SJSA1 (cell line): ENCODE results near the gene MUC5B. TPM values are rescaled to one million over a fixed set of nuclear protein-coding genes. Genes with fewer than 3 reads are reported as not detected.
"Not testable (repeated sequence)": the region's sequence is repeated elsewhere in the genome, so short reads cannot be mapped to it uniquely, and the experiment has no call there.

Source experiments
- DNase-seq, 2 experiments: peaks; one replicate each; pipeline ENCODE4 v3.0.0-alpha.2; 2015 to 2020; ENCODE audit warnings: low spot score in 2 of 2, low read depth in 1 of 2
- H3K27ac ChIP-seq: fragments of 250-450 bp; sonication (Bioruptor Pico); 2 replicates; pipeline ENCODE4 v1.5.1; 2020; ENCODE audit warnings: mild to moderate bottlenecking, moderate library complexity
- H3K27me3 ChIP-seq: fragments of 250-450 bp; sonication (Bioruptor Pico); replicated peaks from 2 replicates; pipeline ENCODE4 v1.5.1; 2020; ENCODE audit warnings: mild to moderate bottlenecking, moderate library complexity
- H3K36me3 ChIP-seq: fragments of 250-450 bp; sonication (Bioruptor Pico); 2 replicates; pipeline ENCODE4 v1.5.1; 2020; ENCODE audit warnings: mild to moderate bottlenecking
- H3K4me1 ChIP-seq: fragments of 250-450 bp; sonication (Bioruptor Pico); replicated peaks from 2 replicates; pipeline ENCODE4 v1.6.1; 2021; ENCODE audit warnings: mild to moderate bottlenecking
- H3K4me3 ChIP-seq: fragments of 250-450 bp; sonication (Bioruptor Pico); 2 replicates; pipeline ENCODE4 v1.5.1; 2020; ENCODE audit warnings: mild to moderate bottlenecking
- H3K9me3 ChIP-seq: fragments of 250-450 bp; sonication (Bioruptor Pico); replicated peaks from 2 replicates; pipeline ENCODE4 v1.5.1; 2020; ENCODE audit warnings: mild to moderate bottlenecking
- total RNA-seq: library from RNA; depleted of rRNA; stranded (reverse); fragments of >200 nt; shearing (Covaris generic); gene quantifications from 2 replicates; pipeline ENCODE4 v1.2.3, GENCODE V29; 2014; rRNA removed

MUC5B gene, protein sequence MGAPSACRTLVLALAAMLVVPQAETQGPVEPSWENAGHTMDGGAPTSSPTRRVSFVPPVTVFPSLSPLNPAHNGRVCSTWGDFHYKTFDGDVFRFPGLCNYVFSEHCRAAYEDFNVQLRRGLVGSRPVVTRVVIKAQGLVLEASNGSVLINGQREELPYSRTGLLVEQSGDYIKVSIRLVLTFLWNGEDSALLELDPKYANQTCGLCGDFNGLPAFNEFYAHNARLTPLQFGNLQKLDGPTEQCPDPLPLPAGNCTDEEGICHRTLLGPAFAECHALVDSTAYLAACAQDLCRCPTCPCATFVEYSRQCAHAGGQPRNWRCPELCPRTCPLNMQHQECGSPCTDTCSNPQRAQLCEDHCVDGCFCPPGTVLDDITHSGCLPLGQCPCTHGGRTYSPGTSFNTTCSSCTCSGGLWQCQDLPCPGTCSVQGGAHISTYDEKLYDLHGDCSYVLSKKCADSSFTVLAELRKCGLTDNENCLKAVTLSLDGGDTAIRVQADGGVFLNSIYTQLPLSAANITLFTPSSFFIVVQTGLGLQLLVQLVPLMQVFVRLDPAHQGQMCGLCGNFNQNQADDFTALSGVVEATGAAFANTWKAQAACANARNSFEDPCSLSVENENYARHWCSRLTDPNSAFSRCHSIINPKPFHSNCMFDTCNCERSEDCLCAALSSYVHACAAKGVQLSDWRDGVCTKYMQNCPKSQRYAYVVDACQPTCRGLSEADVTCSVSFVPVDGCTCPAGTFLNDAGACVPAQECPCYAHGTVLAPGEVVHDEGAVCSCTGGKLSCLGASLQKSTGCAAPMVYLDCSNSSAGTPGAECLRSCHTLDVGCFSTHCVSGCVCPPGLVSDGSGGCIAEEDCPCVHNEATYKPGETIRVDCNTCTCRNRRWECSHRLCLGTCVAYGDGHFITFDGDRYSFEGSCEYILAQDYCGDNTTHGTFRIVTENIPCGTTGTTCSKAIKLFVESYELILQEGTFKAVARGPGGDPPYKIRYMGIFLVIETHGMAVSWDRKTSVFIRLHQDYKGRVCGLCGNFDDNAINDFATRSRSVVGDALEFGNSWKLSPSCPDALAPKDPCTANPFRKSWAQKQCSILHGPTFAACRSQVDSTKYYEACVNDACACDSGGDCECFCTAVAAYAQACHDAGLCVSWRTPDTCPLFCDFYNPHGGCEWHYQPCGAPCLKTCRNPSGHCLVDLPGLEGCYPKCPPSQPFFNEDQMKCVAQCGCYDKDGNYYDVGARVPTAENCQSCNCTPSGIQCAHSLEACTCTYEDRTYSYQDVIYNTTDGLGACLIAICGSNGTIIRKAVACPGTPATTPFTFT (N-terminal part only)
- total RNA-seq = not detected in 2 replicates

GRCh38 chr11:1222491-1223345 lies at the start of gene MUC5B:
Gene MUC5B, plus strand, starts transcription at chr11:1223066. Its CDS starts 58 bp downstream, at chr11:1223124.
- DNase-seq = no peak
- Histone ChIP-seq H3K27me3 (0 out of 2 replicates have a peak, but pooled peaks cover 6% of the 10 kb centered on the region), H3K36me3 (no peaks in the 10 kb centered on the region), H3K9me3 (no peaks in the 10 kb centered on the region), H3K4me3 (no peak within 1 kb of the TSS), H3K27ac (no peak within 1 kb of the TSS), H3K4me1 (no peaks in the 10 kb centered on the region)

DNA sequence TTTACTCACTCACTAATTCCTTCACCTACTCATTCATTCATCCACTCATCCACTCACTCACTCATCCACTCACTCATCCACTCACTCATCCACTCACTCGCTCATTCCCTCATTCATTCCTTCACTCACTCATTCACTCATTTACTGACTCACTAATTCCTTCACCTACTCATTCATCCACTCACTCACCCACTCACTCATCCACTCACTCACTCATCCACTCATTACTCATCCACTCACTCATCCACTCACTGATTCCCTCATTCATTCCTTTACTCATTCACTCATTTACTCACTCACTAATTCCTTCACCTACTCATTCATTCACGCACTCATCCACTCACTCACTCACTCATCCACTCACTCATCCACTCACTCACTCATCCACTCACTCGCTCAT lies 49.5 kb upstream of the MUC5B start:
- H3K4me3 ChIP-seq, H3K27me3 ChIP-seq, H3K27ac ChIP-seq, H3K4me1 ChIP-seq, DNase-seq, H3K36me3 ChIP-seq, H3K9me3 ChIP-seq: not testable (repeated sequence)

- no peak overlapping the region for H3K27ac ChIP-seq
- no peaks in the 10 kb centered on the region for H3K4me1 ChIP-seq
- no peak overlapping the region for H3K4me3 ChIP-seq
- no peaks in the 10 kb centered on the region for H3K9me3 ChIP-seq
- no peaks in the 10 kb centered on the region for H3K27me3 ChIP-seq
- no peaks in the 10 kb centered on the region for H3K36me3 ChIP-seq
- DNase-seq = no peak
Observed at GRCh38 chr11:1174441-1175370, 48.2 kb upstream of the MUC5B start.

DNA sequence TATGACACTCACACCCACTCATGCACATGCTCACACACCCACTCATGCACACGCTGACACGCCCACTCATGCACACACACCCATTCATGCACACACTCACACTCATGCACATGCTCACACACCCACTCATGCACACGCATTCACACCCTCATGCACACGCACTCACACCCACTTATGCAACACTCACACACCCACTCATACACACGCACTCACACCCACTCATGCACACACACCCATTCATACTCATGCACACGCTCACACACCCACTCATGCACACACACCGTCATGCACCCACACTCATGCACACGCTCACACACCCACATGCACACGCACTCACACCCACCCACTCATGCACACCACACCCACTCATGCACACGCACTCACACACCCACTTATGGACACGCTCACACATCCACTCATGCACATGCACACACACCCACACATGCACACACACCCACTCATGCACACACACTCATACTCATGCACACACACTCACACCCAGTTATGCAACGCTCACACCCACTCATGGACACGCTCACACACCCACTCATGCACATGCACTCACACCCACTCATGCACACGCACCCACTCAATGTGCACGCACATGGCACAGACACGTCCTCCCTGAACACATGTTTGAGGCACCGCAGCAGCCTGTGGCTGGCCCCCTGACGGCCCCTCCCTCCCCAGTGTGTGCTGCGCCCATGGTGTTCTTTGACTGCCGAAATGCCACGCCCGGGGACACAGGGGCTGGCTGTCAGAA lies 47.2 kb upstream of the MUC5B start:
- DNase-seq = no peak
- Histone ChIP-seq H3K4me3 (no peak overlapping the region), H3K27ac (no peak overlapping the region), H3K9me3 (no peaks in the 10 kb centered on the region), H3K27me3 (no peaks in the 10 kb centered on the region), H3K36me3 (no peaks in the 10 kb centered on the region), H3K4me1 (no peaks in the 10 kb centered on the region)

DNA sequence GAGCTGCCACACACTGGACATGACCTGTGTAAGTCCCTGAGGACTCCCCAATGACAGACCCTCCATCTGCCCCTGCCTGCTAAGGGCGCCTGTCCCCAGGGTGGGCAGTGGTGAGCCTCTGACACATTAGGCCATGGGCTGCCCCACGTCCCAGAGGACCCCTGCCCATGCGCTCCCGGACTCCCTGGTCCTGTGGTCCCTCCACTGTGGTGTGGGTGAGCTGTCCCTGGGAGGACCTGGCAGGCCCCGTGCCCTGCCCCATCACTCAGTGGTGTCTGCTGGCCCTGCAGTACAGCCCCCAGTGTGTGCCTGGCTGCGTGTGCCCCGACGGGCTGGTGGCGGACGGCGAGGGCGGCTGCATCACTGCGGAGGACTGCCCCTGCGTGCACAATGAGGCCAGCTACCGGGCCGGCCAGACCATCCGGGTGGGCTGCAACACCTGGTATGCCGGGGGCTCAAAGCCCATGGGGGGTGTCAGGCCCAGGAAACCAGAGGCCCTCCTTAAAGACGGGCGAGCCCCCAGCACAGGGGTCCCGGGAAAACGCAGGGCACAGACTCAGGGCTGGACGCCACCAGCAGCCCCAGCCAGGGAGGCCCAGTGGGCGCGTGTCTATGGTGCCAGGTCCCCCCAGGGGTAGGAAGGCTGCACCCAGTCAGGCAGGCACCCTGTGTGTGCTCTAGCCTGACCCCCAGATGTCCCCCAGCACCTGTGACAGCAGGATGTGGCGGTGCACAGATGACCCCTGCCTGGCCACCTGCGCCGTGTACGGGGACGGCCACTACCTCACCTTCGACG lies 46.4 kb upstream of the MUC5B start:
- no peak overlapping the region for H3K27ac ChIP-seq
- H3K9me3 ChIP-seq = no peaks in the 10 kb centered on the region
- DNase-seq = no peak
- H3K27me3 ChIP-seq = no peaks in the 10 kb centered on the region
- H3K36me3 ChIP-seq = no peaks in the 10 kb centered on the region
- no peak overlapping the region for H3K4me3 ChIP-seq
- H3K4me1 ChIP-seq = no peaks in the 10 kb centered on the region

- Histone ChIP-seq H3K36me3 (no peaks in the 10 kb centered on the region), H3K27me3 (no peaks in the 10 kb centered on the region), H3K4me1 (no peaks in the 10 kb centered on the region), H3K9me3 (no peaks in the 10 kb centered on the region), H3K4me3 (no peak overlapping the region), H3K27ac (no peak overlapping the region)
- DNase-seq = no peak
Observed at GRCh38 chr11:1177020-1177770, 45.7 kb upstream of the MUC5B start.

DNA sequence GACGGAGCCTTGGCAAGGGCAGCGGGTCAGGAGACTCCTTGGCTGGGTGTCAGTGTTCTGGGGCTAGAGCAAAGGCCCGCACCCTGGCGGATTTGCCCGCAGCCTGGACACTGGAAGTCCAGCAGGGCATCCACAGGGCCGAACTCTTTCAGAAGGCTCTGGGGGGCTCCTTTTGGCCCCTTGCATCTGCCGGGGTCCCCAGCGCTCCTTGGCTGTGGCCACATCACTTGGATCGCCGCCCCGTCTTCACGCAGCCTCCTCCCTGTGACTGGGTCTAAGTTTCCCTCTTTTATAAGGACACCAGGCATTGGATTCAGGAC lies 45.1 kb upstream of the MUC5B start:
- Histone ChIP-seq H3K27me3 (no peaks in the 10 kb centered on the region), H3K4me3 (no peak overlapping the region), H3K36me3 (no peaks in the 10 kb centered on the region), H3K27ac (no peak overlapping the region), H3K9me3 (no peaks in the 10 kb centered on the region), H3K4me1 (no peaks in the 10 kb centered on the region)
- DNase-seq = no peak

GRCh38 chr11:1178201-1178885 lies 44.5 kb upstream of the MUC5B start:
- H3K36me3 ChIP-seq = no peaks in the 10 kb centered on the region
- no peak overlapping the region for H3K4me3 ChIP-seq
- H3K27ac ChIP-seq = no peak overlapping the region
- DNase-seq = no peak
- H3K4me1 ChIP-seq = no peaks in the 10 kb centered on the region
- no peaks in the 10 kb centered on the region for H3K27me3 ChIP-seq
- H3K9me3 ChIP-seq = no peaks in the 10 kb centered on the region

- no peaks in the 10 kb centered on the region for H3K27me3 ChIP-seq
- no peak for DNase-seq
- no peaks in the 10 kb centered on the region for H3K4me1 ChIP-seq
- H3K27ac ChIP-seq = no peak overlapping the region
- H3K36me3 ChIP-seq = no peaks in the 10 kb centered on the region
- H3K4me3 ChIP-seq = no peak overlapping the region
- no peaks in the 10 kb centered on the region for H3K9me3 ChIP-seq
Observed at GRCh38 chr11:1178906-1179305, 44.0 kb upstream of the MUC5B start.

DNA sequence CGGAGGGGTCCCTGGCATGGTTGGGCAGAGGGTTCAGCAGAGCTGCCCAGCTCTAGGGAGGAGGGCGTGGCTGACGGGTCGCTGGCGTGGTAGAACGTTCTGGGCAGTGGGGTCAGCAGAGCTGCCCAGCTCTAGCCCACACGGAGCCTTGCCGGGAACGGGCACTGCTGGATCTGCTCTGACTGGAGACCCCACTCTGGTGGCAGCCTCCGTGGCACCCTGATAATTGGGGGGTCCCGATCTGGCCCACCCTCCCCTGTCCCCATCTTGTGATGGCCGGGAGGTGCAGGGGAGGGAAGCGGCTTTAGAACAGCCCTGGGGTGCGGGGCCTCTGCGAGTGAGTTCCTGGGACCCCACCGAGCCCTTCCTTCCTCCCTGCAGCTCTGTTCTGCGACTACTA lies 43.2 kb upstream of the MUC5B start:
- Histone ChIP-seq H3K27me3 (no peaks in the 10 kb centered on the region), H3K36me3 (no peaks in the 10 kb centered on the region), H3K9me3 (no peaks in the 10 kb centered on the region), H3K4me1 (no peaks in the 10 kb centered on the region), H3K4me3 (no peak overlapping the region), H3K27ac (no peak overlapping the region)
- DNase-seq = no peak
